GM12878 (cell line): ENCODE results near the gene IFRD2. TPM values are rescaled to one million over a fixed set of nuclear protein-coding genes. Genes with fewer than 3 reads are reported as not detected.

ENCODE experiments used
- BRCA1 ChIP-seq: IDR thresholded peaks from 2 replicates; pipeline ENCODE4 v1.6.1; 2011; ENCODE audit warnings: low read depth, low read length, improper control_type of control experiment
- CBX5 ChIP-seq: sonication (generic); IDR thresholded peaks from 2 replicates; pipeline ENCODE4 v1.6.1; 2016; ENCODE audit warnings: low read depth, moderate library complexity, mild to moderate bottlenecking, inconsistent platforms
- CEBPB ChIP-seq, 2 experiments: fragments of 150-350 bp in 1 of 2; IDR thresholded peaks; 2 replicates each; pipeline ENCODE4 v1.6.1; 2012 to 2014; ENCODE audit warnings: low read depth in 2 of 2, low read length in 2 of 2, borderline replicate concordance in 1 of 2, inconsistent platforms in 1 of 2
- CEBPZ ChIP-seq: fragments of 150-350 bp; IDR thresholded peaks from 2 replicates; pipeline ENCODE4 v1.6.1; 2016; ENCODE audit warnings: low read depth, low read length
- CHD1 ChIP-seq: IDR thresholded peaks from 2 replicates; pipeline ENCODE4 v1.6.1; 2012; ENCODE audit warnings: low read depth, low read length, improper control_type of control experiment
- E2F4 ChIP-seq: IDR thresholded peaks from 2 replicates; pipeline ENCODE4 v1.6.1; 2012; ENCODE audit warnings: low read depth, low read length, improper control_type of control experiment
- EED ChIP-seq: sonication (generic); IDR thresholded peaks from 2 replicates; pipeline ENCODE4 v1.6.1; 2016; ENCODE audit warnings: antibody characterized with exemption, low read depth
- ETV6 ChIP-seq, 2 experiments: fragments of 450-650 bp in 1 of 2; IDR thresholded peaks in 1 of 2; conservative IDR thresholded peaks in 1 of 2; 2 replicates each; pipeline ENCODE4 v1.6.1; 2014; ENCODE audit warnings: antibody characterized with exemption in 1 of 2, borderline replicate concordance in 1 of 2, low read depth in 1 of 2, mild to moderate bottlenecking in 1 of 2, moderate library complexity in 1 of 2
- FOXM1 ChIP-seq: IDR thresholded peaks from 2 replicates; pipeline ENCODE4 v1.6.1; 2012; ENCODE audit warnings: low read depth, mild to moderate bottlenecking, inconsistent platforms, low read length, moderate library complexity
- GATAD2B ChIP-seq: fragments of 450-650 bp; conservative IDR thresholded peaks from 2 replicates; pipeline ENCODE4 v1.6.1; 2017; ENCODE audit warnings: low read depth, mild to moderate bottlenecking, moderate library complexity
- IKZF1 ChIP-seq: fragments of 450-650 bp; conservative IDR thresholded peaks from 2 replicates; pipeline ENCODE4 v1.6.1; 2017; ENCODE audit warnings: antibody characterized with exemption, mild to moderate bottlenecking
- KLF5 ChIP-seq: fragments of 450-650 bp; IDR thresholded peaks from 2 replicates; pipeline ENCODE4 v1.6.1; 2014; ENCODE audit warnings: mild to moderate bottlenecking; ENCODE audit not compliant: partially characterized antibody
- MYC ChIP-seq: IDR thresholded peaks from 2 replicates; pipeline ENCODE4 v1.6.1; 2011; ENCODE audit warnings: mild to moderate bottlenecking, low read length, moderate library complexity, inconsistent platforms; ENCODE audit not compliant: insufficient read depth, insufficient replicate concordance, insufficient read length, severe bottlenecking
- NFXL1 ChIP-seq: fragments of 450-650 bp; IDR thresholded peaks from 2 replicates; pipeline ENCODE4 v1.6.1; 2017; ENCODE audit warnings: antibody characterized with exemption, mild to moderate bottlenecking, borderline replicate concordance
- NFYB ChIP-seq: IDR thresholded peaks from 2 replicates; pipeline ENCODE4 v1.6.1; 2011; ENCODE audit warnings: low read depth, mild to moderate bottlenecking, low read length, improper control_type of control experiment, moderate library complexity; ENCODE audit not compliant: insufficient read depth
- PKNOX1 ChIP-seq: fragments of 450-650 bp; IDR thresholded peaks from 2 replicates; pipeline ENCODE4 v1.6.1; 2016; ENCODE audit warnings: mild to moderate bottlenecking
- POLR2AphosphoS2 ChIP-seq: IDR thresholded peaks from 2 replicates; pipeline ENCODE4 v1.6.1; 2011; ENCODE audit warnings: low read depth, mild to moderate bottlenecking, low read length, improper control_type of control experiment, moderate library complexity
- POLR2AphosphoS5 ChIP-seq: IDR thresholded peaks from 2 replicates; pipeline ENCODE4 v1.6.1; 2011; ENCODE audit warnings: mild to moderate bottlenecking, low read length, inconsistent platforms
- SMAD1 ChIP-seq: fragments of 450-650 bp; IDR thresholded peaks from 2 replicates; pipeline ENCODE4 v1.6.1; 2018; ENCODE audit warnings: mild to moderate bottlenecking, low read depth; ENCODE audit not compliant: partially characterized antibody
- SMAD5 ChIP-seq: IDR thresholded peaks from 2 replicates; pipeline ENCODE4 v1.6.1; 2016; ENCODE audit warnings: antibody characterized with exemption, low read depth
- STAT3 ChIP-seq: IDR thresholded peaks from 2 replicates; pipeline ENCODE4 v1.6.1; 2011; ENCODE audit warnings: low read depth, low read length, improper control_type of control experiment
- SUPT20H ChIP-seq: IDR thresholded peaks from 2 replicates; pipeline ENCODE4 v1.6.1; 2011; ENCODE audit warnings: low read depth, mild to moderate bottlenecking, low read length, moderate library complexity, borderline replicate concordance; ENCODE audit not compliant: control insufficient read depth
- ZNF622 ChIP-seq: fragments of 450-650 bp; IDR thresholded peaks from 2 replicates; pipeline ENCODE4 v1.6.1; 2017; ENCODE audit warnings: mild to moderate bottlenecking, inconsistent platforms
- polyA plus RNA-seq, 11 experiments: library from polyadenylated mRNA; depleted of rRNA in 4 of 11; unstranded in 6 of 11; stranded (reverse) in 5 of 11; fragments of >200 nt; fragmentation: Nextera tagmentation in 4 of 11; fragmentation: Illumina TruSeq in 1 of 11; extraction: Ambion mirVana in 4 of 11; extraction: Trizol in 1 of 11; gene quantifications; 1 replicate in 1 of 11; 2 replicates in 10 of 11; pipeline versions ENCODE4 v1.2.1 to v1.2.3, GENCODE V29; 2011 to 2016; ENCODE audit warnings: inconsistent platforms in 2 of 11, missing spikeins in 2 of 11, low read depth in 1 of 11
- total RNA-seq, 4 experiments: library from RNA; depleted of rRNA in 3 of 4; stranded (reverse); fragments of >200 nt in 3 of 4; fragmentation: Illumina TruSeq in 1 of 4; extraction: Trizol in 1 of 4; gene quantifications; 2 replicates each; pipeline versions ENCODE4 v1.2.1 to v1.2.3, GENCODE V29; 2013 to 2021
- TF ChIP-seq, protein P1 (sequence below): fragments of 450-650 bp; IDR thresholded peaks from 2 replicates; pipeline ENCODE4 v1.6.1; 2017; ENCODE audit warnings: antibody characterized with exemption, mild to moderate bottlenecking, moderate library complexity

Gene IFRD2
- total and polyA plus RNA-seq, 10 of the 15 experiments (the other 5 are each of a cell fraction or from before 2014, with no cell fraction given) = 19.1 to 153 (median 80.3) TPM

DNA sequence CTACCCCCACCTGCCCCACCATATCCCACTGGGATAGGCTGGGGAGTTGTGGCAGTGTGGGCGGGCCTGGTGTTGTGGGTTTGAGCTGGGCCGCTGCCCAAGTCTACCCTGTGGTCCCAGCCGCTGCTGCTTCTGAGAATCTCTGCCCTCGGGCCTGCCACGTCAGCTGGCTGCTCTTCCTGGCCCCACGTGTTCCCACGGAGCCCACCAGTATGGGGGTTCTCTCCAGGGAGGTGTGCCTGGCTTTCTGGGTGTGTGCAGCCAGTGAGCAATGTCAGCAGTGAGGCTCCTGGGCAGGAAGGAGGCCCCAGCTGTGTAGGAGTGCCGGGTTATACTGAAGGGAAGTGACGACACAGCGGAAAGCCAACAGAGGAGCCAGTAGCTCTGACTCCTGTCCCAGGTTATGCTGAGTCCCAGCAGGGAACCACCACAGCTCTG lies 45.7 kb downstream of the IFRD2 start (continued):
- TF ChIP-seq CHD1 (no peak), ETV6 (conservative IDR thresholded peaks at IDR 0.05 in 1 of 2, IDR thresholded peaks at IDR 0.05 in 1 of 2; ENCODE audit: borderline replicate concordance in 1 of 2, low read depth in 1 of 2) (no peak), CBX5 (no peak), FOXM1 (no peak), POLR2AphosphoS5 (no peak), SMAD5 (no peak), CEBPZ (no peak), POLR2AphosphoS2 (no peak), KLF5 (no peak), STAT3 (no peak), EED (peak; percentile 0; the same call in 1 of the 2 replicates), BRCA1 (no peak), NFXL1 (no peak), ZNF622 (no peak), CEBPB (IDR thresholded peaks at IDR 0.05; ENCODE audit: borderline replicate concordance in 1 of 2, low read depth in 2 of 2, low read length in 2 of 2) (no peak), PKNOX1 (no peak), E2F4 (no peak), MYC (no peak), SUPT20H (no peak), IKZF1 (peak; percentile 21), NFYB (no peak), GATAD2B (no peak), SMAD1 (no peak)
- TF ChIP-seq, protein P1, sequence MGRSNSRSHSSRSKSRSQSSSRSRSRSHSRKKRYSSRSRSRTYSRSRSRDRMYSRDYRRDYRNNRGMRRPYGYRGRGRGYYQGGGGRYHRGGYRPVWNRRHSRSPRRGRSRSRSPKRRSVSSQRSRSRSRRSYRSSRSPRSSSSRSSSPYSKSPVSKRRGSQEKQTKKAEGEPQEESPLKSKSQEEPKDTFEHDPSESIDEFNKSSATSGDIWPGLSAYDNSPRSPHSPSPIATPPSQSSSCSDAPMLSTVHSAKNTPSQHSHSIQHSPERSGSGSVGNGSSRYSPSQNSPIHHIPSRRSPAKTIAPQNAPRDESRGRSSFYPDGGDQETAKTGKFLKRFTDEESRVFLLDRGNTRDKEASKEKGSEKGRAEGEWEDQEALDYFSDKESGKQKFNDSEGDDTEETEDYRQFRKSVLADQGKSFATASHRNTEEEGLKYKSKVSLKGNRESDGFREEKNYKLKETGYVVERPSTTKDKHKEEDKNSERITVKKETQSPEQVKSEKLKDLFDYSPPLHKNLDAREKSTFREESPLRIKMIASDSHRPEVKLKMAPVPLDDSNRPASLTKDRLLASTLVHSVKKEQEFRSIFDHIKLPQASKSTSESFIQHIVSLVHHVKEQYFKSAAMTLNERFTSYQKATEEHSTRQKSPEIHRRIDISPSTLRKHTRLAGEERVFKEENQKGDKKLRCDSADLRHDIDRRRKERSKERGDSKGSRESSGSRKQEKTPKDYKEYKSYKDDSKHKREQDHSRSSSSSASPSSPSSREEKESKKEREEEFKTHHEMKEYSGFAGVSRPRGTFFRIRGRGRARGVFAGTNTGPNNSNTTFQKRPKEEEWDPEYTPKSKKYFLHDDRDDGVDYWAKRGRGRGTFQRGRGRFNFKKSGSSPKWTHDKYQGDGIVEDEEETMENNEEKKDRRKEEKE = no peak
